Gastrocnemius medialis (tissue), 4 donors: ENCODE data around the gene MAMDC4.

Experiments used
- CTCF ChIP-seq, 5 experiments: fragments of 450-650 bp in 3 of 5; fragments of 200-600 bp in 2 of 5; sonication (generic) in 2 of 5; IDR thresholded peaks in 4 of 5; conservative IDR thresholded peaks in 1 of 5; 1 replicate in 4 of 5; 2 replicates in 1 of 5; pipeline ENCODE4 v1.5.1; 2016 to 2019; ENCODE audit warnings: antibody characterized with exemption in 5 of 5, mild to moderate bottlenecking in 3 of 5, moderate library complexity in 3 of 5
- POLR2A ChIP-seq, 2 donors: fragments of 450-650 bp; IDR thresholded peaks; one replicate each; pipeline ENCODE4 v1.6.1; 2017; ENCODE audit warnings: antibody characterized with exemption in 2 of 2, mild to moderate bottlenecking in 2 of 2, moderate library complexity in 2 of 2

- TF ChIP-seq CTCF (IDR thresholded peaks at IDR 0.05 in 4 of 5, conservative IDR thresholded peaks at IDR 0.05 in 1 of 5) (no peak), POLR2A (IDR thresholded peaks at IDR 0.05) (no peak)
Measured at GRCh38 chr9:136831002-136831719, 21.0 kb upstream of the MAMDC4 start.
